MG63 (cell line): ENCODE measurements around the gene DHDDS. TPM values are rescaled to one million over a fixed set of nuclear protein-coding genes. Genes with fewer than 3 reads are reported as not detected.

Experiments used
- DNase-seq: peaks from one replicate; pipeline ENCODE4 v3.0.0-alpha.2; 2020
- H3K27me3 ChIP-seq: fragments of 250-450 bp; sonication (Bioruptor Pico); 2 replicates; pipeline ENCODE4 v1.5.1; 2020; ENCODE audit warnings: mild to moderate bottlenecking, moderate library complexity
- H3K36me3 ChIP-seq: fragments of 250-450 bp; sonication (Bioruptor Pico); 2 replicates; pipeline ENCODE4 v1.5.1; 2020; ENCODE audit warnings: mild to moderate bottlenecking, moderate library complexity
- H3K4me3 ChIP-seq: fragments of 250-450 bp; sonication (Bioruptor Pico); 2 replicates; pipeline ENCODE4 v1.5.1; 2020; ENCODE audit warnings: mild to moderate bottlenecking, moderate library complexity
- H3K9me3 ChIP-seq: fragments of 250-450 bp; sonication (Bioruptor Pico); 2 replicates; pipeline ENCODE4 v1.5.1; 2020; ENCODE audit warnings: mild to moderate bottlenecking, moderate library complexity
- total RNA-seq: library from RNA; depleted of rRNA; stranded (reverse); fragments of >200 nt; shearing (Covaris generic); gene quantifications from 2 replicates; pipeline ENCODE4 v1.2.3, GENCODE V29; 2014; ENCODE audit warnings: low replicate concordance

The DHDDS gene
- total RNA-seq, 1 experiment from 2014 or later = 28.8 TPM

DNA sequence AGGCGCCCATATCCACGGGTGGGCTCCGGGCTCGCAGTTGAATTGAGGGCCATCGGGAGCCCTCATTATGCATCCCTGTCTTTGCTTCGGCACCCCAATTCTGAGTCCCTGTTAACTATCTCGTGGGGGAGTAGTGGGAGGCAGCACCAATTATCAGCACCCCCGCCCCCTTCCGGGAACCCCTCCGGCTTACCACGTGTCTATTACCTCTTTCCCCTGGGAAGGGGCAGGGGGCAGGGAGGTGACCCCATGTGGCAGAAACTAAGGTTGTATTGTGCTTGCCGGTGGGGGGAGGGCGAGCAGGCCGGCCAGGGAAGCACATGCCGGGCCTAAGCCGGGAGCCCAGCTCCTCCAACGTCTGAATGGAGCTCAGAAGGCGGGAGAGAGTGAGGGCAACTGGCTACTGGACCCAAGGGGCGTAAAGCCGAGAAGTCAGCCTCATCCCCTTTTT lies 20.5 kb upstream of the DHDDS start:
- Histone ChIP-seq H3K36me3 (no peaks in the 10 kb centered on the region), H3K27me3 (peaks cover 63% of the 10 kb centered on the region), H3K9me3 (no peaks in the 10 kb centered on the region), H3K4me3 (no peak overlapping the region)
- no peak for DNase-seq

DNA sequence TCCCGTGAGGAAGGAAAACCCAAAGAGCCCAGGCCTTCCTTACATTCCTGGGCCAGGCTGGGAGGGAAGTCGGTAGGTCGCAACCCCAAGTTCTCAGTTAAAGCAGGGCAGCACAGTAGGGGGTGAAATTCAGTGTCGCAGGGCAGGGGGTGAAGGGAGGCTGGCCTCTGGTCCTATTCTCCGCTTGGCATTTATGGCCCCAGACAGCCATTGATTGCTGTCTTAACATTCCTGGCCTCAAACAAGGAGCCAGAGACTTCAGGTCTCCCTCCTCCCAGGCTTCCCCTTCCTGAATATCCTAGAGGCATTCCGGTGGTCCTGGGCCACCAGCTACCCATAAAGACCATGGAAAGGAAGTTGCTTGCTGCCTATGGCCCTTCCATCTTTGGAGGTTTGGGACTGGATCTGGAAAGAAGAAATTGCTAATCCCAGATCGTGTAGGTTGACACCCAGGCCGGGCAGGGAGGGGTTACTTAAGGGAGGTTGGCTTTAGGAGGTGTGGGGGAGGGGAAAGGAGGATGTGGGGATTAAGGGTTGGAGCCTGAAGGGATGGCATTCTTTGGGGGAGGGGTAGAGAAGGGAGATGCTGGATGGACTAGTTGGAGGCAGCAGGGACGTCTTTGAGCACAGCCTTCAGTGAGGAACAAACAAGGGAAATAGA lies 19.8 kb upstream of the DHDDS start:
- Histone ChIP-seq H3K36me3 (no peaks in the 10 kb centered on the region), H3K9me3 (no peaks in the 10 kb centered on the region), H3K27me3 (peaks cover 63% of the 10 kb centered on the region), H3K4me3 (no peak overlapping the region)
- no peak for DNase-seq

DNA sequence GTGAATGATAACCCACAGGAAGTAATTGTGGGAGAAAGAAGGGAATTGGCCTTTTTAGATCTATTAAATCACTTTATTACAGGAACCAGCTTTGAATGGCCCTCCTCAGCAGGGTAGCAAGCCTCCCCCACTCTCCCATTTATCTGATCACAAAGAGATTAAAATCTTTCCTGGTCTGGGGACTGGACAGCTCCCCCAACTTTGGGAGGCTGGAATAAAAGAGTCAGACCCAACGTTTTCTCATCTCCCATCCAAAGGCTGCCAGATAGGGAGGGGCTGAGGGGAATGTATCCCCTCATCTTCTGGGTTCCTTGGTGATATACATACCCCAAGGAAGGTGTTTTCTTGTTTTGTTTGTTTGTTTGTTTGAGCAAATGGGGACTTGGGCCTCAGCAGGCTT lies 19.1 kb upstream of the DHDDS start:
- H3K27me3 ChIP-seq = peaks cover 63% of the 10 kb centered on the region
- H3K9me3 ChIP-seq = no peaks in the 10 kb centered on the region
- H3K36me3 ChIP-seq = no peaks in the 10 kb centered on the region
- DNase-seq = no peak
- no peak overlapping the region for H3K4me3 ChIP-seq

DNA sequence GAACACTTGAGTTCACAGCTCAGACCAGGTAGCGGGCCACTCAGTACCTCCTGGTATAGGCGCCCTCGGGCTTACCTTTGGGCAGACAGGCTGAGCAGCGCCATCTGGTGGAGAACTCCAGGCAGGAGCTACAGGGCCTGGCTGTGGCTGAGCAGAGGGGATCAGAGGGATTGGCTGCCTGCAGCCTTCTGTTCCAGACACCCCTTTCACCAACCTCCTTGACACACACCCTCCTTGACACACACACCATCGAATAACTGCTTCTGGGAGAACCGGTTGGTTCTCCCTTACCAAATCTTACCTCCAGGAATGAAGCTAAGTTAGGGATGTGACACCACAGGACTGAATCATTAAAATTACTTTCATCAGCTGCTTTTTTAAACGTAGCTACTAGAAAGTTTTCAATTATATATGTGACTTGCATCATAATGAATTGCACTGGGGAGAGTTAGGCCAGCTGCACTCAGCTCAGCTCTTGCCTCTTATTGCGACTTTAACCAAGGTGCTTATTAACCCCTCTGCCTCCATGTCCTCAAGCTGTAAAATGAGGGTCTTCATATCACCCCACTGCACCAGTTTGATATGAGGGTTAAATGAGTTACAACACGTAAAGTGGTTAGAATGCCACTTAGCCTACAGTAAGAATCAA lies 14.9 kb upstream of the DHDDS start:
- peak; percentile 54 for DNase-seq
- Histone ChIP-seq H3K27me3 (peaks cover 36% of the 10 kb centered on the region), H3K36me3 (no peaks in the 10 kb centered on the region), H3K4me3 (no peak overlapping the region), H3K9me3 (no peaks in the 10 kb centered on the region)

DNA sequence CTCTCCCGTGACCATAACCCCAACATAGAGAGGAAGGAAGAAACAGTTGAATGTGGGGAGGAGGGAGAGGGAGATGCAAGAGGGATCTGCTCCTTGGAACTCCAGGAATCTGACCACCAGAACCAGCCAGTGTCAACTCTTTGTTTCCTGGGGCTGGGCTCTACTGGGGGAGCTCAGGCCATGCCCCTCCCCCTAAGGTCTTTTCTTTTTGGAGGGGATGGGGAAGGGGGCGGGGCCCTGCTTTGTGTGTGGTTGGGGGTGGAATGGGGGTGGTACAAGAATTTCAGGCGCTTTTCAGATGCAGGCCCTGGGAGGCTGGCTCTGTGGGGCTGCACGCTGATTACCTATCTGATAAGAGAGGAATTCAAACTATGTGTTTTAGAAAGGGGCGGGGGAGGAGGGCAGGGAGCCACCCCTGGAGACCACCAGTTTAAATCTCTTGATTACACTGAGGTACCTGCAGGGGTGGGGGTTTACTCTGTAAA lies 13.2 kb upstream of the DHDDS start:
- no peak for DNase-seq
- no peaks in the 10 kb centered on the region for H3K36me3 ChIP-seq
- H3K27me3 ChIP-seq = peaks cover 29% of the 10 kb centered on the region
- no peaks in the 10 kb centered on the region for H3K9me3 ChIP-seq
- H3K4me3 ChIP-seq = no peak overlapping the region

DNA sequence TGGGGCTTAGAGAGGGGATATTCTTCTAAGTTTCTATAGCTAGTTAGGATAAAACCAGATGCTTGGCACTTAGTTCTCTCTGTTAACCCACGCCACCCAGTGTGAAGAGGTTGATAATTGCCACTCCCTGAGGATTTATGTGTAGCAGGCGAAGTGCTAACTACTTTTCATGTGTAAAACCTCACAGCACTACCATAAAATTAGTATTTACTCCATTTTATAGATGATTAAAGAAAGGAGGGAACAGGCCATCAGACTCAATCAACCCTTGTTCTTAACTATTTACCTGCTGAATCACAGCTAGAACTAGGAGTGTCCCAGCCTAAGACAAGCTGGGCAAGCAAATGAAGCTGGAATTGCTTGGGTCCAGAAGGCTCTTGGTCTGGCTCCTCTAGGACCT lies 12.6 kb upstream of the DHDDS start:
- H3K4me3 ChIP-seq = no peak overlapping the region
- no peak for DNase-seq

DNA sequence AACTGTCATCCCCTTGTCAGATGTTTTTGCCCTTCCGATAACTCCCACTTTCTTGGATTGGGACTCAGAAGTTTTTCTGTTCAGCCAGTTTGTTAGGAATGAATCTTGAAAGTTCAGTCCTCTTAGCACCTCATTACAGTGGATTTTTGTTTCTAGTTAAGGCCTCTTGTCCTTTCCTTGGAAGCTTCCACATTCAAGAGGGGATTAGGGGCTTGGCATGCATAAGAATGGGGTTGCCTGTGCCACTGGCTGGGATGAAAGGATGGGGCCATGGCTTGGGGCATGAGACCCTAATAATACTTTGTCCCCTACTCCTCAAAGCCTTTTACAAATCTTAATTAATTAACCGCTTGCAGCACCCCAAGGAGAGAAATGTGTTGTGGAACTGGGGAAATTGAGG lies 2.4 kb upstream of the DHDDS start:
- Histone ChIP-seq H3K9me3 (no peaks in the 10 kb centered on the region), H3K36me3 (peaks cover 3% of the 10 kb centered on the region), H3K27me3 (peaks cover 8% of the 10 kb centered on the region), H3K4me3 (no peak overlapping the region)
- DNase-seq = no peak

More for the DNA sequence above, 12.6 kb upstream of the DHDDS start:
- no peaks in the 10 kb centered on the region for H3K9me3 ChIP-seq
- H3K36me3 ChIP-seq = no peaks in the 10 kb centered on the region
- peaks cover 29% of the 10 kb centered on the region for H3K27me3 ChIP-seq

DNA sequence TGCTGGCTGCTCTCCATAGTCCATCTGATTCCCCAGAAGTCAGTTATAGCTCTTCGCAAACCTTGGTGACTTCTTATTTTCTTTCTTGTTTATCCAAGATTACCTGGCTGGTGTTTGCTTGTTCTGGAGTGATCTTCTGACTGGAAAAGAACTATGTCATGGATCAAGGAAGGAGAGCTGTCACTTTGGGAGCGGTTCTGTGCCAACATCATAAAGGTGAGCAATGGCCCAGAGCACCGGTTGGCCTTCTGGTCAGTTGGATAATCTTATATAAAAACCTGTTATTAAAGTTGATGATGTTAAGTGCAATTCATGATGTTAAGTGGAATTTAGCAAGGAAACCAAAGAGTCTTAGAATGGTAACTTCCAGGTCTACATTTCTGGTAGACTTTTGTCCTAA lies 672 bp downstream of the DHDDS start:
- no peak for DNase-seq
- peak overlapping the region; percentile 67 for H3K4me3 ChIP-seq
- H3K36me3 ChIP-seq = peaks cover 11% of the 10 kb centered on the region
- no peaks in the 10 kb centered on the region for H3K9me3 ChIP-seq
- no peaks in the 10 kb centered on the region for H3K27me3 ChIP-seq

DNA sequence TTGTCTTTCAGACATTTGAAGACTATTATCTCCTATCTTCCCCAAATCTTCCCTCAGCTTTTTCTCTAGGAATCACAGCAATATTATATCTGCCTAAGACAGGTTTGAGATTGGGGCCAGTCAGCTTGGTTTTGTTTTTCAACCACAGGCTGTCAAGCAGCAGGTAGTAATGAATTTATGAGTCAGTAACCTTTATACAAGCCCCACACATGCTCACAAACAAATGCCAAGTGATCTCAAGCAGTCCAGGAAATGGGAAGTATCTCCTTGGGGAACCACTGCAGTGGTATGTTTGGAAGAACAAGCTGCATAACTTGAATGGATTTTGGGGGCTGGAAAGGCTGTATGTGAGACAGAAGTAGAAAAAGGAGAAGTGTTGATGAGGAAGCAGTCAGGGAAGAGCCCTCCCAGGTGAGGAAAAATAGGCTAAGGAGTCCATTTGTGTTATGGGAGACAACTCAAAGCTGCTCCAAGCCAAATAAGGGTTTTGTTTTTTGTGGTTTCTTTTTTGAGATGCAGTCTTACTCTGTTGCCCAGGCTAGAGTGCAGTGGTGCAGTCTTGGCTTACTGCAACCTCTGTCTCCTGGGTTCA lies 2.1 kb downstream of the DHDDS start:
- Histone ChIP-seq H3K9me3 (no peaks in the 10 kb centered on the region), H3K4me3 (no peak overlapping the region), H3K36me3 (peaks cover 24% of the 10 kb centered on the region), H3K27me3 (no peaks in the 10 kb centered on the region)
- no peak for DNase-seq

DNA sequence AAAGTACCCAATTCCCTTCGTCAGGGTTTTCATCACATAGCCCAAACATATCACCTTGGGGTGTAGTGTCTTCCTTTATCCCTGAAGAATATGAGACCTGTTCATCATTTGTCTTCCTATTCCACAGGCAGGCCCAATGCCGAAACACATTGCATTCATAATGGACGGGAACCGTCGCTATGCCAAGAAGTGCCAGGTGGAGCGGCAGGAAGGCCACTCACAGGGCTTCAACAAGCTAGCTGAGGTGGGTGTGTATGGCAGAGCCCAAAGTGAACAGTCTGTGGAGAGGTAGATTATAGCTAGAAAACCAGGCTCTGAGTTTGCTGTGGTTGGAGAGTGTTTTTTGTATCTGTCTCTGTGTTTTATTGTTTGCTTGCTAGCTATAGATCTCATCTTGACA lies 5.9 kb downstream of the DHDDS start:
- Histone ChIP-seq H3K9me3 (no peaks in the 10 kb centered on the region), H3K36me3 (peaks cover 47% of the 10 kb centered on the region), H3K27me3 (no peaks in the 10 kb centered on the region), H3K4me3 (no peak overlapping the region)
- DNase-seq = no peak

DNA sequence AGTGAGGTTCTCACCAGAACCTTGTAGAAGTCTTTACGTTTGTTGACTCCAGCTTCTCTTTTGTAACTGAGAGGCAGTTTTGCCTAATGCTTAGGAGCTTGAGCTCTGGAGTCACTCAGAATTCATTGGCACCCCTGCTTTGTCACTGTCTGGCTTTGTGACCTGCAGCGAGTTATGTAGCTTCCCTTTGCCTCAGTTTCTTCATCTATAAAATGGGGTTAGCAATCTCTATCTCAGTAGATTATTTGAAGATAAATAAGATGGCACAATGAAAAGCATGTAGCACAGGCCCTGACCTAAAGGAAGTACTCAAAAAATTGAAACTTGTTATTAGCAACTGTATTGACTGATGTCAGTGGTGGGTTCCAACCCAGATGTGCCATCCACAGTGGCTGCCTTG lies 8.1 kb downstream of the DHDDS start:
- DNase-seq = no peak
- no peaks in the 10 kb centered on the region for H3K9me3 ChIP-seq
- no peak overlapping the region for H3K4me3 ChIP-seq
- H3K36me3 ChIP-seq = peaks cover 59% of the 10 kb centered on the region
- H3K27me3 ChIP-seq = no peaks in the 10 kb centered on the region

DNA sequence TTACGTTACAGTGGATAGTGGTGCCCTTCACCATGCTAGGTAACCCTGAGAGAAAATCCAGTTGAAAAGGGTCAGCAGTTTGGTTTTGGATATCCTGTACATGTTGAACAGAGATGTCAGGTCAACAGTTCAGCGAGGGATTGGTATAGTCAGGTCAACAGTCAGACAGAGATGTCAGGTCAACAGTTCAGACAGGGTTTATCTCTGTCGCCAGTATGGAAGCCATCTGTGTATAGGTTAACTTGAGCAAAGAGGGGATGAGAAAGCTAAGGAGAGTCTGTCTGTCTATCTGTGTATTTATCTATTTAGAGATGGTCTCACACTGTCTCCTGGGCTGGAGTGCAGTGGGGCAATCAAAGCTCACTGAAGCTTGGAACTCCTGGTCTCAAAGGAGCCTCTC lies 17.7 kb downstream of the DHDDS start:
- no peaks in the 10 kb centered on the region for H3K9me3 ChIP-seq
- peaks cover 35% of the 10 kb centered on the region for H3K36me3 ChIP-seq
- H3K27me3 ChIP-seq = no peaks in the 10 kb centered on the region
- DNase-seq = no peak
- no peak overlapping the region for H3K4me3 ChIP-seq

DNA sequence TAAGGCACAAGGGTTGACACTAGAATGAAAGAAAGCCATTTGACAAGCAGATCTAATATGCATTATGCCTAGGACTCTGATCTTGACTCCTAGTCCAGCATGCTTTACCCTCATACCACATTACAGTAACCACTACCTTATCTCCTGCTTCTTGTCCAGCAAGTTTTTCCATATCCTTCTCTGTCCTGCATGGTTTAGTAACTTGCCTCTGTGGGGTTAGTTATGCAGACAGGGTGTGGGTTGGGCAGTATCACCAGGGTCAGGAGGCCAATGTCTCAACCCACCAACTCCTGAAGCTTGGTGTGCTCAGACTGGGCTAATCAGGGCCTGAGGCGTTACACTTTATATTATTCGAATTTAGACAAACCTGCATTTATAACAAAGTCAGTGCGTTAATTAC lies 18.8 kb downstream of the DHDDS start:
- Histone ChIP-seq H3K9me3 (no peaks in the 10 kb centered on the region), H3K27me3 (no peaks in the 10 kb centered on the region), H3K36me3 (peaks cover 39% of the 10 kb centered on the region), H3K4me3 (no peak overlapping the region)
- DNase-seq = no peak

DNA sequence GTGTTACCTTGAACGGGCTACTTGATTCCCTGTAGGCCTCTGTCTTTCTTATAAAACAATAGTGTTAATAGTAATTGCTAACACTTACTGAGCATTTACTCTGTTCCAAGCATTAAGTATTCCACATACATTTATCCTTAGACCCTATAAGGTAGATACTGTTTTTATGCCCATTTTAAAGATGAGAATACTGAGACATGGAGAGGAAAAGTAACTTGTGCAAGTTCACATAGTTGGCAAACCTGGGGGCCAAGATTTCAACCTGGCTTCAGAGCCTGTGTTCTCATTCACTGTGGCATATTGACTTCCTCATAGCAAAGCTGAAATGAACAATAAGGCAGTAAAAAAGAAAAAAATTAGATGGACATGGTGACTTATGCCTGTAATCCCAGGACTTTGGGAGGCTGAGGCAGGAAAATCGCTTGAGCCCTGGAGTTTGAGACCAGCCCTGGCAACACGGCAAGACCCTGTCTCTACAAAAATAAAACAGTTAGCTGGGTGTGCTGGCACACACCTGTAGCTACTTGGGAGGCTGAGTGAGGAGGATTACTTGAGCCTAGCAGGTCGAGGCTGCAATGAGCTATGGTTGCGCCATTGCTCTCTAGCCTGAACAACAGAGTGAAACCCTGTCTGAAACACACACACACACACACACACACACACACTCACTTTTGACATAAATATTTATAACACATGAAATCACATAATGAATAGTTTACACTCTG lies 20.5 kb downstream of the DHDDS start:
- no peak overlapping the region for H3K4me3 ChIP-seq
- H3K9me3 ChIP-seq = no peaks in the 10 kb centered on the region
- H3K36me3 ChIP-seq = peaks cover 29% of the 10 kb centered on the region
- no peaks in the 10 kb centered on the region for H3K27me3 ChIP-seq
- no peak for DNase-seq

DNA sequence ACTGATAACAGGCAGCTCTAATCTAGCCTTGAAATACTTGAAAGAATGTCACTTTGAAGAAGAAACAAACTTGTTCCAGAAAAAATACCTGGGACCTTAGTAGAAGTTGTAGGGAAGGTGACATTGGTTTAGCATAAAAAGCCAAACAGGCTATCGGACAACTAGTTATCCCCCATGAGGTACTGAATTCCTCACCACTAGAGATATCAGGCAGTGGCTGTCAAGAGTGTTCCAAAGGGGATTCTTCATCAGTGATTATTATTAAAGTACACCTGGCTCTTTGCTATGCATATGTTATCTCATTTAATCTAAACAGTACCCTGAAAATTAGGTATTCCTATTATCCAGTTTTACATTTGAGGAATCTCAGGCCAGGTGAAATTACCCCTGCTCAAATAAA lies 27.0 kb downstream of the DHDDS start:
- H3K4me3 ChIP-seq = no peak overlapping the region
- peaks cover 31% of the 10 kb centered on the region for H3K36me3 ChIP-seq
- no peaks in the 10 kb centered on the region for H3K27me3 ChIP-seq
- H3K9me3 ChIP-seq = no peaks in the 10 kb centered on the region
- no peak for DNase-seq

DNA sequence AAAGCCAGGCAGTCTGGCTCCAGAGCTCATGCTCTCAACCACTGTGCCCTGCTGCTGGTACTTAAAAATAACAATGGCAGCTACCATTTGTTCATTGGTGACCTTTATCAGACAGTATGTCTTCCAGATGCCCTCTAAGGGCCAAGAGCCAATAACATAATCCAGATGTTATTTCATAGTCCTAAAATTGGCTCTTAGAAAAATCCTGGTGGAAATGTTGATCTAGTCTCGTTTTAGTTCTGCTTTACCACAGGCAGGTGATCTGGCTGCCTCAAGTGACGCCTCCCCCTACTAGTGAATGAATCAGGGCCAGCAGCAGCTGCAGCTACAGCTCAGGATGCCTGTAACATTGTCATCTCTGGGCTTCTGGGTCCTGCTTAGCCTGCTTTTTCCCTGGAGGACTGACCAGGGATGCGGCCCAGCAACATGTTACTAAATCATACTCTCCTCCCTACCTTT lies 27.5 kb downstream of the DHDDS start:
- Histone ChIP-seq H3K36me3 (peaks cover 34% of the 10 kb centered on the region), H3K27me3 (no peaks in the 10 kb centered on the region), H3K9me3 (no peaks in the 10 kb centered on the region), H3K4me3 (no peak overlapping the region)
- no peak for DNase-seq

DNA sequence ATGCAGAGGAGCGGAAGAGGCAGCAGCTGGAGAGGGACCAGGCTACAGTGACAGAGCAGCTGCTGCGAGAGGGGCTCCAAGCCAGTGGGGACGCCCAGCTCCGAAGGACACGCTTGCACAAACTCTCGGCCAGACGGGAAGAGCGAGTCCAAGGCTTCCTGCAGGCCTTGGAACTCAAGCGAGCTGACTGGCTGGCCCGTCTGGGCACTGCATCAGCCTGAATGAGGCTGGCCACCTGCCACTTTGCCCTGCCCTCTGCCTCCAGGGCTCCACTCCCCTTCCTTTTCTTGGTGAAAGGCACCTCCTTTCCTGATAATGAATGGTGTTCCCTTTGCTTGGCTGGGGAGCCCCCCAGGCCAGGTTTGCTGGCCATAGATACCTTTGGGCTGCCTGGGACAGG lies 36.8 kb downstream of the DHDDS start:
- Histone ChIP-seq H3K27me3 (no peaks in the 10 kb centered on the region), H3K9me3 (no peaks in the 10 kb centered on the region), H3K4me3 (no peak overlapping the region), H3K36me3 (peaks cover 38% of the 10 kb centered on the region)
- DNase-seq = no peak
